Measurements from ENCODE around the gene SSX7.

DNA sequence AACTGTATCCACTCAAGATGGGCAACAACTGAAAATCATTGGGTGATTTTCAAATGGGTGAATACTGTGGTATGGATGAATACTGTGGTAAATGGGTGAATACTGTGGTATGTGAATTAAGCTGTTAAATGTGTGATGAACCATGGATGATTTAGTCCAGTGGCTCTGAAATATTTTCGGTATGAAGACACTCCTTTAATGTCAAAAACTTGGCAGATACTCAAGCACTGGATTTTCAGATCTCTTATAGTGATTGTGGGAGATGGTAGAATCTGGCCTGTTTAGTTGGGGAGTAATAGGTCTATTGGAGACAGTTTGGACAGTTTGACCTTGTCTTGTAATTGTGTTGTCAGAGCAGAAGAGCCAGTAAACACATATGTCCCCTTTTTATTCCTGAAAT is 45.7 kb downstream of the SSX7 start:
- TF ChIP-seq, protein P1, sequence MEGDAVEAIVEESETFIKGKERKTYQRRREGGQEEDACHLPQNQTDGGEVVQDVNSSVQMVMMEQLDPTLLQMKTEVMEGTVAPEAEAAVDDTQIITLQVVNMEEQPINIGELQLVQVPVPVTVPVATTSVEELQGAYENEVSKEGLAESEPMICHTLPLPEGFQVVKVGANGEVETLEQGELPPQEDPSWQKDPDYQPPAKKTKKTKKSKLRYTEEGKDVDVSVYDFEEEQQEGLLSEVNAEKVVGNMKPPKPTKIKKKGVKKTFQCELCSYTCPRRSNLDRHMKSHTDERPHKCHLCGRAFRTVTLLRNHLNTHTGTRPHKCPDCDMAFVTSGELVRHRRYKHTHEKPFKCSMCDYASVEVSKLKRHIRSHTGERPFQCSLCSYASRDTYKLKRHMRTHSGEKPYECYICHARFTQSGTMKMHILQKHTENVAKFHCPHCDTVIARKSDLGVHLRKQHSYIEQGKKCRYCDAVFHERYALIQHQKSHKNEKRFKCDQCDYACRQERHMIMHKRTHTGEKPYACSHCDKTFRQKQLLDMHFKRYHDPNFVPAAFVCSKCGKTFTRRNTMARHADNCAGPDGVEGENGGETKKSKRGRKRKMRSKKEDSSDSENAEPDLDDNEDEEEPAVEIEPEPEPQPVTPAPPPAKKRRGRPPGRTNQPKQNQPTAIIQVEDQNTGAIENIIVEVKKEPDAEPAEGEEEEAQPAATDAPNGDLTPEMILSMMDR (IDR thresholded peaks at IDR 0.05), result no peak
- no peak for TF ChIP-seq SIN3A (IDR thresholded peaks at IDR 0.05; ENCODE audit: borderline replicate concordance, insufficient read depth, low read depth, low read length)
- TF ChIP-seq POLR2AphosphoS5 (IDR thresholded peaks at IDR 0.05; ENCODE audit: low read depth, low read length), result no peak
